Tibial artery (tissue), 4 donors: ENCODE data around the gene ONECUT3.

ENCODE experiments used
- DNase-seq, 2 donors: peaks; one replicate each; pipeline ENCODE4 v3.0.0-alpha.2; 2019
- H3K27ac ChIP-seq, 2 donors: fragments of 200-600 bp; sonication (generic) in 1 of 2; 1 replicate in 1 of 2; 2 replicates in 1 of 2; pipeline ENCODE4 v1.5.1; 2018 to 2019; ENCODE audit warnings: mild to moderate bottlenecking in 1 of 2
- H3K27me3 ChIP-seq, 2 donors: fragments of 200-600 bp; sonication (generic) in 1 of 2; one replicate each; pipeline versions ENCODE4 v1.5.1 to v1.6.0; 2016 to 2019
- H3K36me3 ChIP-seq, 3 donors: fragments of 200-600 bp; sonication (generic) in 2 of 3; one replicate each; pipeline ENCODE4 v1.5.1; 2016 to 2019; ENCODE audit warnings: mild to moderate bottlenecking in 2 of 3
- H3K4me1 ChIP-seq, 4 donors: fragments of 200-600 bp; sonication (generic) in 2 of 4; 1 replicate in 3 of 4; 2 replicates in 1 of 4; pipeline ENCODE4 v1.5.1; 2016 to 2019
- H3K4me3 ChIP-seq, 2 donors: fragments of 200-600 bp; sonication (generic) in 1 of 2; 1 replicate in 1 of 2; 2 replicates in 1 of 2; pipeline ENCODE4 v1.5.1; 2018 to 2019; ENCODE audit warnings: mild to moderate bottlenecking in 2 of 2
- H3K9me3 ChIP-seq, 3 donors: fragments of 200-600 bp; sonication (generic) in 1 of 3; one replicate each; pipeline ENCODE4 v1.5.1; 2016 to 2019
- intact Hi-C: fragments of 100-400 bp; cut with DNase I; formaldehyde crosslinking; loops from one replicate; pipeline ENCODE4 v1.15.0; 2023; ENCODE audit warnings: low total_unique reads
- TF ChIP-seq, protein P1 (sequence below), 2 experiments: fragments of 200-600 bp in 1 of 2; fragments of 450-650 bp in 1 of 2; IDR thresholded peaks; one replicate each; pipeline ENCODE4 v1.5.1; 2017 to 2019; ENCODE audit warnings: antibody characterized with exemption in 2 of 2, mild to moderate bottlenecking in 1 of 2, moderate library complexity in 1 of 2

ONECUT3 gene

GRCh38 chr19:1763648-1764639 is 10.6 kb downstream of the ONECUT3 start:
- Histone ChIP-seq H3K36me3 (no peaks in the 10 kb centered on the region), H3K27ac (no peak overlapping the region), H3K4me3 (no peak overlapping the region), H3K4me1 (no peaks in the 10 kb centered on the region), H3K9me3 (no peaks in the 10 kb centered on the region), H3K27me3 (peaks cover 1 to 99% of the 10 kb centered on the region in 2 donors)
- intact Hi-C loops = no loop called here
- DNase-seq = no peak
- TF ChIP-seq, protein P1, sequence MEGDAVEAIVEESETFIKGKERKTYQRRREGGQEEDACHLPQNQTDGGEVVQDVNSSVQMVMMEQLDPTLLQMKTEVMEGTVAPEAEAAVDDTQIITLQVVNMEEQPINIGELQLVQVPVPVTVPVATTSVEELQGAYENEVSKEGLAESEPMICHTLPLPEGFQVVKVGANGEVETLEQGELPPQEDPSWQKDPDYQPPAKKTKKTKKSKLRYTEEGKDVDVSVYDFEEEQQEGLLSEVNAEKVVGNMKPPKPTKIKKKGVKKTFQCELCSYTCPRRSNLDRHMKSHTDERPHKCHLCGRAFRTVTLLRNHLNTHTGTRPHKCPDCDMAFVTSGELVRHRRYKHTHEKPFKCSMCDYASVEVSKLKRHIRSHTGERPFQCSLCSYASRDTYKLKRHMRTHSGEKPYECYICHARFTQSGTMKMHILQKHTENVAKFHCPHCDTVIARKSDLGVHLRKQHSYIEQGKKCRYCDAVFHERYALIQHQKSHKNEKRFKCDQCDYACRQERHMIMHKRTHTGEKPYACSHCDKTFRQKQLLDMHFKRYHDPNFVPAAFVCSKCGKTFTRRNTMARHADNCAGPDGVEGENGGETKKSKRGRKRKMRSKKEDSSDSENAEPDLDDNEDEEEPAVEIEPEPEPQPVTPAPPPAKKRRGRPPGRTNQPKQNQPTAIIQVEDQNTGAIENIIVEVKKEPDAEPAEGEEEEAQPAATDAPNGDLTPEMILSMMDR (IDR thresholded peaks at IDR 0.05) = no peak

GRCh38 chr19:1764729-1765128 is 11.4 kb downstream of the ONECUT3 start:
- intact Hi-C loops = loop anchor here (5.0 kb wide), 2 partner anchors 92 to 217 kb away; no protein-coding TSS in a partner anchor
- Histone ChIP-seq H3K4me3 (no peak overlapping the region), H3K4me1 (no peaks in the 10 kb centered on the region), H3K36me3 (no peaks in the 10 kb centered on the region), H3K27ac (no peak overlapping the region), H3K9me3 (peaks cover 0 to under 1% (median 0%) of the 10 kb centered on the region in 3 donors), H3K27me3 (peaks cover 0 to 99% of the 10 kb centered on the region in 2 donors)
- TF ChIP-seq, protein P1 (IDR thresholded peaks at IDR 0.05) = no peak
- no peak for DNase-seq

DNA sequence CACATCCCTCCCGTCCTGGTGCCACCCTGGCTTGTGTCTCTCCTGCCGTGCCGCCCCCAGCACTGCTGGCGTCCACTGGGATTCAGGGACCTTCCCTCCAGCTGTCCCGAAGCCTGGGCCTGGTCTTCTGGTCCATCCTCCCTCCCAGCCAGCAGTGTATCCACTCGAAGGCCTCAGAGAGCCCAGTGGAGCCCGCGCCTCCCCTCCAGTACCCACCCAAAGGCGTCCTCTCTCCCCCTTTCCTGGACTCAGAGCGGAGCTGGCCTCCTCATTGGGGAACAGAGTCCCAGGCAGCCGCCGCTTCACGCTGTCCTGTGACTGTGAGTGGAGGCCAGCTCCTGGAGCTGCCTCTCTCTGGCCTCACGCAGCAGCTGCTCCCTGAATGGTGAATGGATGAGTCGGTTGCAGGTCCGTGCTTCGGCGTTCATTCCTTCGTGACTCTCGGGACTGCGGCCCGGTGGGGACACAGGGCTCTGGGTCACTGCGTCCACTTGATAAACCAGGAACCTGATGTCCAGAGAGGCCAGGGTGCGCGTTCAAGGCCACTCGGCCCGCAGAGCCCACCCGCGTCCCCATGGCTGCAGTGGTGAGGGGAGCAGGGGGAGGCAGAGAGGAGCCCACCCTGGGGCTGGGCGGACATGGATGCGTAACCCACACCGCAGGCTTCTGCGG is 12.1 kb downstream of the ONECUT3 start:
- TF ChIP-seq, protein P1 (IDR thresholded peaks at IDR 0.05) = no peak
- H3K27ac ChIP-seq = no peak overlapping the region
- no peak overlapping the region for H3K4me3 ChIP-seq
- DNase-seq = no peak
- peaks cover 0 to 7% (median 5%) of the 10 kb centered on the region in 3 donors for H3K9me3 ChIP-seq
- H3K4me1 ChIP-seq = no peaks in the 10 kb centered on the region
- no peaks in the 10 kb centered on the region for H3K36me3 ChIP-seq
- peaks cover 0 to 99% of the 10 kb centered on the region in 2 donors for H3K27me3 ChIP-seq
- intact Hi-C loops = loop anchor here (5.0 kb wide), 2 partner anchors 93 to 218 kb away; no protein-coding TSS in a partner anchor

- no peak overlapping the region for H3K27ac ChIP-seq
- H3K27me3 ChIP-seq = peaks cover 0 to 98% of the 10 kb centered on the region in 2 donors
- no peaks in the 10 kb centered on the region for H3K36me3 ChIP-seq
- intact Hi-C loops = loop anchor here (5.0 kb wide), 2 partner anchors 94 to 219 kb away; no protein-coding TSS in a partner anchor
- TF ChIP-seq, protein P1 (IDR thresholded peaks at IDR 0.05) = no peak
- no peak for DNase-seq
- H3K9me3 ChIP-seq = peaks cover 3 to 15% (median 13%) of the 10 kb centered on the region in 3 donors
- no peaks in the 10 kb centered on the region for H3K4me1 ChIP-seq
- H3K4me3 ChIP-seq = no peak overlapping the region
Measured at GRCh38 chr19:1765904-1766799, 12.8 kb downstream of the ONECUT3 start.
